IMR-90 (cell line): Measurements from ENCODE around the gene CHN1. TPM values are rescaled to one million over a fixed set of nuclear protein-coding genes. Genes with fewer than 3 reads are reported as not detected.

Experiments used
- ATAC-seq: fragments of 200-7000 bp; cut with Tn5 transposase; 2 replicates; pipeline ENCODE4 v1.9.1; 2020; ENCODE audit warnings: low read depth, mild to moderate bottlenecking, moderate library complexity
- BruUV-seq: library from RNA; stranded (reverse); fragments of 400-500 nt; replicated peaks from 2 replicates; lab custom pipeline; 2021; lab: Mats Ljungman, UMichigan
- CTCF ChIA-PET: fragments of 300-600 bp; formaldehyde crosslinking; extraction: SDS; loops from one replicate; lab custom pipeline; 2021; ENCODE audit warnings: antibody characterized with exemption; lab: Yijun Ruan, JAX
- POLR2A ChIA-PET: fragments of 300-600 bp; sonication (Branson Sonifier 250); formaldehyde crosslinking; loops from one replicate; lab custom pipeline; 2022; ENCODE audit warnings: antibody characterized with exemption; ENCODE audit not compliant: unreplicated experiment; lab: Charles Lee
- DNase-seq: peaks from one replicate; pipeline ENCODE4 v3.0.0; 2013
- H2AFZ ChIP-seq: replicated peaks from 2 replicates; pipeline ENCODE3; 2013; ENCODE audit warnings: low read length, mild to moderate bottlenecking; ENCODE audit not compliant: poor library complexity
- H2AK5ac ChIP-seq: 2 replicates; pipeline ENCODE4 v1.6.1; 2013; ENCODE audit warnings: low read depth, low read length, inconsistent platforms
- H2AK9ac ChIP-seq: replicated peaks from 2 replicates; pipeline ENCODE3; 2013; ENCODE audit warnings: mild to moderate bottlenecking, low read depth, low read length, moderate library complexity; ENCODE audit not compliant: poor library complexity
- H2BK120ac ChIP-seq: 2 replicates; pipeline ENCODE4 v1.6.1; 2013; ENCODE audit warnings: low read depth, low read length, inconsistent platforms
- H2BK15ac ChIP-seq: 3 replicates; pipeline ENCODE4 v1.6.1; 2013; ENCODE audit warnings: low read depth, low read length, inconsistent platforms
- H2BK20ac ChIP-seq: 2 replicates; pipeline ENCODE4 v1.6.1; 2013; ENCODE audit warnings: low read depth, mild to moderate bottlenecking, inconsistent platforms, low read length, moderate library complexity
- H2BK5ac ChIP-seq: 2 replicates; pipeline ENCODE4 v1.6.1; 2013; ENCODE audit warnings: mild to moderate bottlenecking, low read depth, low read length, inconsistent platforms; ENCODE audit not compliant: poor library complexity, severe bottlenecking
- H3K14ac ChIP-seq: replicated peaks from 2 replicates; pipeline ENCODE4 v1.6.1; 2013; ENCODE audit warnings: low read depth, low read length, inconsistent platforms
- H3K18ac ChIP-seq: 2 replicates; pipeline ENCODE4 v1.6.1; 2013; ENCODE audit warnings: low read depth, low read length, control low read depth
- H3K23ac ChIP-seq: 2 replicates; pipeline ENCODE4 v1.6.1; 2013; ENCODE audit warnings: low read depth, low read length, inconsistent platforms
- H3K27ac ChIP-seq: 2 replicates; pipeline ENCODE4 v1.5.1; 2013; ENCODE audit warnings: mild to moderate bottlenecking, control low read depth, low read length; ENCODE audit not compliant: insufficient read depth
- H3K27me3 ChIP-seq: 2 replicates; pipeline ENCODE4 v1.6.1; 2013; ENCODE audit warnings: low read length; ENCODE audit not compliant: control insufficient read depth, insufficient read depth
- H3K36me3 ChIP-seq: 2 replicates; pipeline ENCODE4 v1.6.1; 2013; ENCODE audit warnings: low read length, mixed read lengths; ENCODE audit not compliant: control insufficient read depth, insufficient read depth
- H3K4ac ChIP-seq: 2 replicates; pipeline ENCODE4 v1.6.1; 2013; ENCODE audit warnings: low read depth, low read length, inconsistent platforms
- H3K4me1 ChIP-seq: 2 replicates; pipeline ENCODE4 v1.6.1; 2013; ENCODE audit warnings: low read length, mixed read lengths; ENCODE audit not compliant: control insufficient read depth, insufficient read depth
- H3K4me2 ChIP-seq: 2 replicates; pipeline ENCODE4 v1.6.1; 2013; ENCODE audit warnings: low read depth, mild to moderate bottlenecking, control low read depth, low read length, moderate library complexity
- H3K4me3 ChIP-seq: 2 replicates; pipeline ENCODE4 v1.5.1; 2013; ENCODE audit warnings: low read depth, mild to moderate bottlenecking, control low read depth, low read length, moderate library complexity; ENCODE audit not compliant: insufficient read depth
- H3K56ac ChIP-seq: 2 replicates; pipeline ENCODE4 v1.6.1; 2013; ENCODE audit warnings: low read length, inconsistent platforms; ENCODE audit not compliant: insufficient read depth; ENCODE audit errors: extremely low read depth
- H3K79me1 ChIP-seq, 2 experiments: 2 replicates each; pipeline ENCODE4 v1.6.1; 2013; ENCODE audit warnings: low read length in 2 of 2, inconsistent platforms in 1 of 2, low read depth in 1 of 2
- H3K9ac ChIP-seq: 2 replicates; pipeline ENCODE4 v1.6.1; 2013; ENCODE audit warnings: low read depth, low read length, control low read depth
- H3K9me1 ChIP-seq: 2 replicates; pipeline ENCODE4 v1.6.1; 2013; ENCODE audit warnings: low read length, inconsistent platforms; ENCODE audit not compliant: insufficient read depth
- H3K9me3 ChIP-seq: 2 replicates; pipeline ENCODE4 v1.6.1; 2013; ENCODE audit warnings: low read length; ENCODE audit not compliant: control insufficient read depth, insufficient read depth
- H4K20me1 ChIP-seq: 2 replicates; pipeline ENCODE4 v1.6.1; 2013; ENCODE audit warnings: low read length, inconsistent platforms; ENCODE audit not compliant: insufficient read depth
- H4K5ac ChIP-seq: 2 replicates; pipeline ENCODE4 v1.6.1; 2013; ENCODE audit warnings: mild to moderate bottlenecking, low read depth, low read length, control low read depth
- H4K8ac ChIP-seq, 2 experiments: 2 replicates each; pipeline ENCODE4 v1.6.1; 2013; ENCODE audit warnings: low read depth in 2 of 2, low read length in 2 of 2, control low read depth in 1 of 2, inconsistent platforms in 1 of 2
- H4K91ac ChIP-seq: 2 replicates; pipeline ENCODE4 v1.6.1; 2013; ENCODE audit warnings: low read depth, low read length, inconsistent platforms; ENCODE audit not compliant: insufficient read depth
- BHLHE40 ChIP-seq: fragments of 150-350 bp; IDR thresholded peaks from 2 replicates; pipeline ENCODE4 v1.6.1; 2016; ENCODE audit warnings: mild to moderate bottlenecking, low read depth, low read length
- CEBPB ChIP-seq: IDR thresholded peaks from 2 replicates; pipeline ENCODE4 v1.6.1; 2012; ENCODE audit warnings: low read depth, low read length, improper control_type of control experiment
- CTCF ChIP-seq: conservative IDR thresholded peaks from 2 replicates; pipeline ENCODE4 v1.5.1; 2012; ENCODE audit warnings: mild to moderate bottlenecking, low read depth, low read length, improper control_type of control experiment
- MAZ ChIP-seq: IDR thresholded peaks from 2 replicates; pipeline ENCODE4 v1.6.1; 2012; ENCODE audit warnings: low read depth, mild to moderate bottlenecking, low read length, improper control_type of control experiment, moderate library complexity, borderline replicate concordance
- MXI1 ChIP-seq: IDR thresholded peaks from 2 replicates; pipeline ENCODE4 v1.6.1; 2012; ENCODE audit warnings: low read depth, mild to moderate bottlenecking, low read length, moderate library complexity, borderline replicate concordance
- NFE2L2 ChIP-seq: fragments of 150-350 bp; IDR thresholded peaks from 2 replicates; pipeline ENCODE4 v1.6.1; 2016; ENCODE audit warnings: low read depth, mild to moderate bottlenecking, low read length
- RAD21 ChIP-seq: IDR thresholded peaks from 2 replicates; pipeline ENCODE4 v1.6.1; 2012; ENCODE audit warnings: low read length, improper control_type of control experiment
- RFX5 ChIP-seq: IDR thresholded peaks from 2 replicates; pipeline ENCODE4 v1.8.0; 2012; ENCODE audit warnings: low read depth, mild to moderate bottlenecking, low read length, moderate library complexity
- SMC3 ChIP-seq: fragments of 150-350 bp; IDR thresholded peaks from 2 replicates; pipeline ENCODE4 v1.6.1; 2016; ENCODE audit warnings: low read depth, mild to moderate bottlenecking, antibody characterized with exemption, low read length, moderate library complexity
- WGBS, 2 experiments: methylation state at CpG; one replicate each; pipeline versions ENCODE4 v1.1.5 to v1.1.7; 2013; ENCODE audit warnings: missing lambda C conversion rate in 2 of 2; ENCODE audit not compliant: insufficient read length in 1 of 2; ENCODE audit errors: extremely low coverage in 2 of 2; 5-methylcytosine and 5-hydroxymethylcytosine counted together
- dilution Hi-C: fragments of 300-500 bp; cut with HindIII; formaldehyde crosslinking; loops from one replicate; pipeline ENCODE4 v1.14.3; 2018; ENCODE audit warnings: low sequenced_read_pairs; ENCODE audit not compliant: unreplicated experiment
- in situ Hi-C: fragments of 300-500 bp; cut with MboI; formaldehyde crosslinking; loops from 3 replicates; pipeline ENCODE4 v1.14.3; 2019; ENCODE audit warnings: low sequenced_read_pairs, inconsistent platforms, mixed read lengths
- intact Hi-C: fragments of 100-400 bp; cut with micrococcal nuclease; formaldehyde crosslinking; loops from 2 replicates; pipeline ENCODE4 v1.10.0; 2022
- polyA plus RNA-seq, 3 experiments: library from polyadenylated mRNA; depleted of rRNA; stranded (reverse); fragments of >200 nt; gene quantifications; 2 replicates each; pipeline ENCODE4 v1.2.3, GENCODE V29; 2012; ENCODE audit warnings: low replicate concordance in 1 of 3
- total RNA-seq: library from RNA; depleted of rRNA; stranded (reverse); fragments of >200 nt; gene quantifications from 2 replicates; pipeline ENCODE4 v1.2.3, GENCODE V29; 2012

The CHN1 gene
- total and polyA plus RNA-seq, 2 of the 4 experiments (the other 2 are of a cell fraction), result 58.4 to 66.9 TPM

DNA sequence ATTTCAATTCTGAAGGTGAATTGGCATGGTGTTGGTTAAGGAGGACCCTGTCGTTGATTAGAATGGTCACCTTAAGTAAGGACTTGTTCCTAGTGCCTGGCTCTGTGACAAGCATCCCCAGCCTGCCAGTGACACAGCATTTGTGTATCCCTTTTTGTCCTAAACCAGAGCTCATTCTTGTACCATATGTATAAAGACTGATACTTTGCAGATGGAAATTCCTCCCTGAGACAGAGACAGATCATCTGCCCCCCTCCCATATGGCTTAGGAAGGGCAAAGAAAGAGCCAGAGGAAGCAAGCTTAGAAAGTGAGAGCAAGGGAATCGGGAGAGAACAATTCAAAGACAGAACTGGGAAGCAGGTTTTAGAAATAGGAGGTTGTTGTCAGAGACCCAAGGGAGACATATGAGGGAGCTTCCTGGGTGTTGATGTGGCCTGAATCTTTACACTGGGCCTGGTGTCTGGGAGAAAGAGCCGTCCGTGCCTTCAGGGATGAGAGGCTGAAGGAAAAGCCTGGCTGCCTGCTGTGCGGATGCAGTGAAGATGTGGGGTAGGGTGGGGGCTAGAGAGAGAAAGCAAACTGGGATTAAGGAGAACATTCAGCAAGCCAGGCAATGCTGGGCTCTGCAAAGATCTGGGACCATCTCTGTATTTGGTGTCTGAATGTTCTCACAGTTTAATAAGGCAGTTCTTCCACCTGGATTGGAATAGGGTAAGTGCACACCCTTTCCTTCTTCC is 227.7 kb downstream of the CHN1 start:
- Histone ChIP-seq H3K4me2 (no peak overlapping the region), H3K56ac (peak overlapping the region; percentile 29; the same call in 1 of the 2 replicates), H2AFZ (peak overlapping the region; percentile 33), H3K27ac (peak overlapping the region; percentile 73), H3K79me1 (peaks cover 0 to 14% of the 10 kb centered on the region in 2 experiments; a peak in 2 of 4 replicates), H3K14ac (peak overlapping the region; percentile 83), H3K23ac (peak overlapping the region; percentile 61), H2BK5ac (peak overlapping the region; percentile 74), H2AK5ac (peak overlapping the region; percentile 95), H3K4me3 (no peak overlapping the region), H4K20me1 (no peaks in the 10 kb centered on the region), H2AK9ac (peak overlapping the region; percentile 84), H3K4me1 (peaks cover 45% of the 10 kb centered on the region), H3K9me1 (peaks cover 42% of the 10 kb centered on the region), H4K5ac (peak overlapping the region; percentile 85), H2BK20ac (peak overlapping the region; percentile 94), H2BK15ac (peak overlapping the region; percentile 96; the same call in 2 of the 3 replicates), H2BK120ac (peak overlapping the region; percentile 97), H4K8ac (peak overlapping the region; percentile 76 to 91), H3K36me3 (no peaks in the 10 kb centered on the region), H4K91ac (peak overlapping the region; percentile 96), H3K27me3 (no peaks in the 10 kb centered on the region), H3K9ac (peak overlapping the region; percentile 71), H3K9me3 (no peaks in the 10 kb centered on the region), H3K18ac (peak overlapping the region; percentile 64), H3K4ac (peak overlapping the region; percentile 98)
- dilution Hi-C loops, result no loop called here
- no peak for ATAC-seq
- in situ Hi-C loops, result loop anchor here (5.0 kb wide), 1 partner anchor 65 kb away; no protein-coding TSS in a partner anchor
- intact Hi-C loops, result no loop called here
- ChIA-PET CTCF (no interaction called here), POLR2A (no interaction called here)
- BruUV-seq, result no TSS peak
- no peak for TF ChIP-seq CTCF
- TF ChIP-seq NFE2L2, result no peak
- no peak for TF ChIP-seq MAZ
- TF ChIP-seq SMC3, result no peak
- TF ChIP-seq RFX5, result no peak
- TF ChIP-seq BHLHE40, result no peak
- TF ChIP-seq RAD21, result no peak
- no peak for TF ChIP-seq MXI1
- no peak for TF ChIP-seq CEBPB
- DNase-seq, result peak; percentile 45
- 62% methylated on average over 3 of the region's 5 CpGs; no CpG with 5 or more reads in 1 of the 2 experiments for WGBS, 2 experiments
